DOHH2 (cell line): ENCODE measurements around the gene CBFA2T2.

Experiments used
- H3F3A ChIP-seq: fragments of 200-600 bp; sonication (generic), shearing (Covaris generic); 2 replicates; pipeline ENCODE4 v1.6.0; 2016; ENCODE audit warnings: antibody characterized with exemption, mild to moderate bottlenecking; ENCODE audit not compliant: control insufficient read depth, insufficient read depth
- H3K27ac ChIP-seq: fragments of 200-600 bp; sonication (generic); 2 replicates; pipeline ENCODE4 v1.5.1; 2014; ENCODE audit warnings: low read depth, mild to moderate bottlenecking, low read length, moderate library complexity
- H3K27me3 ChIP-seq: fragments of 200-600 bp; sonication (generic); 2 replicates; pipeline ENCODE4 v1.6.1; 2014; ENCODE audit warnings: mild to moderate bottlenecking, low read length, mixed read lengths; ENCODE audit not compliant: control insufficient read depth
- H3K36me3 ChIP-seq: fragments of 200-600 bp; sonication (generic); 2 replicates; pipeline ENCODE4 v1.6.1; 2014; ENCODE audit warnings: mild to moderate bottlenecking, low read length, moderate library complexity, mixed read lengths; ENCODE audit not compliant: control insufficient read depth
- H3K4me1 ChIP-seq: fragments of 200-600 bp; sonication (generic); 2 replicates; pipeline ENCODE4 v1.6.1; 2014; ENCODE audit warnings: mild to moderate bottlenecking, low read length, mixed read lengths; ENCODE audit not compliant: control insufficient read depth
- H3K4me2 ChIP-seq: fragments of 200-600 bp; sonication (generic); 2 replicates; pipeline ENCODE4 v1.6.0; 2014; ENCODE audit warnings: mild to moderate bottlenecking, low read length, moderate library complexity
- H3K4me3 ChIP-seq: fragments of 200-600 bp; sonication (generic); 2 replicates; pipeline ENCODE4 v1.5.1; 2014; ENCODE audit warnings: mild to moderate bottlenecking, low read length, mixed read lengths
- H3K79me2 ChIP-seq: fragments of 200-600 bp; sonication (generic); 2 replicates; pipeline ENCODE4 v1.6.1; 2014; ENCODE audit warnings: mild to moderate bottlenecking, low read length, mixed read lengths; ENCODE audit not compliant: control insufficient read depth
- H3K9me2 ChIP-seq: fragments of 200-600 bp; sonication (generic); replicated peaks from 2 replicates; pipeline ENCODE4 v1.6.1; 2014; ENCODE audit warnings: mild to moderate bottlenecking, low read length, mixed read lengths; ENCODE audit not compliant: control insufficient read depth
- H3K9me3 ChIP-seq: fragments of 200-600 bp; sonication (generic); 2 replicates; pipeline ENCODE4 v1.6.1; 2014; ENCODE audit warnings: antibody characterized with exemption, low read length, mixed read lengths; ENCODE audit not compliant: control insufficient read depth, insufficient read depth
- H4K20me1 ChIP-seq: fragments of 200-600 bp; sonication (generic); 2 replicates; pipeline ENCODE4 v1.6.0; 2014; ENCODE audit warnings: low read depth, mild to moderate bottlenecking, antibody characterized with exemption, low read length, moderate library complexity; ENCODE audit not compliant: control insufficient read depth, insufficient read depth
- CTCF ChIP-seq: fragments of 200-600 bp; sonication (generic); IDR thresholded peaks from one replicate; pipeline ENCODE4 v1.5.1; 2014; ENCODE audit warnings: antibody characterized with exemption, mild to moderate bottlenecking, low read depth, low read length; ENCODE audit not compliant: poor library complexity, severe bottlenecking
- EZH2phosphoT487 ChIP-seq: fragments of 200-600 bp; sonication (generic); IDR thresholded peaks from 2 replicates; pipeline ENCODE4 v1.6.1; 2017; ENCODE audit warnings: borderline replicate concordance, mild to moderate bottlenecking, antibody characterized with exemption, low read length, moderate library complexity, mixed read lengths

CBFA2T2 gene

GRCh38 chr20:33669224-33669623 is 179.3 kb downstream of the CBFA2T2 start:
- H3K79me2 ChIP-seq = peaks cover 27% of the 10 kb centered on the region
- no peaks in the 10 kb centered on the region for H3K27me3 ChIP-seq
- peaks cover 11% of the 10 kb centered on the region for H3F3A ChIP-seq
- peak overlapping the region; percentile 3; the same call in 1 of the 2 replicates for H3K4me2 ChIP-seq
- peaks cover 19% of the 10 kb centered on the region for H3K36me3 ChIP-seq
- peaks cover 52% of the 10 kb centered on the region for H3K4me1 ChIP-seq
- no peak for TF ChIP-seq CTCF
- no peak for TF ChIP-seq EZH2phosphoT487
- no peak overlapping the region for H3K27ac ChIP-seq
- H3K4me3 ChIP-seq = no peak overlapping the region
- no peaks in the 10 kb centered on the region for H4K20me1 ChIP-seq
- H3K9me3 ChIP-seq = no peaks in the 10 kb centered on the region
- H3K9me2 ChIP-seq = no peaks in the 10 kb centered on the region

GRCh38 chr20:33669873-33670640 is 180.2 kb downstream of the CBFA2T2 start:
- peaks cover 20% of the 10 kb centered on the region for H3K36me3 ChIP-seq
- no peak overlapping the region for H3K4me3 ChIP-seq
- H3K9me3 ChIP-seq = no peaks in the 10 kb centered on the region
- H4K20me1 ChIP-seq = peaks cover 2% of the 10 kb centered on the region; the same call in 1 of the 2 replicates
- no peaks in the 10 kb centered on the region for H3K9me2 ChIP-seq
- H3K27ac ChIP-seq = no peak overlapping the region
- TF ChIP-seq CTCF (no peak), EZH2phosphoT487 (no peak)
- peaks cover 16% of the 10 kb centered on the region for H3F3A ChIP-seq
- H3K4me2 ChIP-seq = peak overlapping the region; percentile 3; the same call in 1 of the 2 replicates
- no peaks in the 10 kb centered on the region for H3K27me3 ChIP-seq
- peaks cover 27% of the 10 kb centered on the region for H3K79me2 ChIP-seq
- peaks cover 52% of the 10 kb centered on the region for H3K4me1 ChIP-seq

GRCh38 chr20:33670715-33671499 is 181.0 kb downstream of the CBFA2T2 start:
- Histone ChIP-seq H3K79me2 (peaks cover 27% of the 10 kb centered on the region), H3K4me1 (peaks cover 58% of the 10 kb centered on the region), H3K9me3 (no peaks in the 10 kb centered on the region), H3K4me2 (no peak overlapping the region), H4K20me1 (peaks cover 4% of the 10 kb centered on the region; the same call in 1 of the 2 replicates), H3F3A (peaks cover 23% of the 10 kb centered on the region), H3K36me3 (peaks cover 27% of the 10 kb centered on the region), H3K9me2 (no peaks in the 10 kb centered on the region), H3K27ac (no peak overlapping the region), H3K4me3 (no peak overlapping the region), H3K27me3 (no peaks in the 10 kb centered on the region)
- TF ChIP-seq EZH2phosphoT487 (no peak), CTCF (no peak)
